ENCODE data around the gene MYT1. TPM values are rescaled to one million over a fixed set of nuclear protein-coding genes. Genes with fewer than 3 reads are reported as not detected.

Gene MYT1
- total and polyA plus RNA-seq, 3 donors from 2014 or later: 1.7 to 22.2 (median 2.9) TPM

- Histone ChIP-seq H3K9me3 (no peaks in the 10 kb centered on the region), H3K4me3 (no peak overlapping the region), H3K27me3 (no peaks in the 10 kb centered on the region), H3K27ac (no peak overlapping the region), H3K4me1 (no peaks in the 10 kb centered on the region), H3K36me3 (ENCODE audit: low read depth, missing control alignments) (no peaks in the 10 kb centered on the region)
- WGBS, 2 donors: 86 to 91% methylated on average over 10 of the region's 10 CpGs
- intact Hi-C loops (cut with DNase I; ENCODE audit: low total_unique reads): no loop called here
- TF ChIP-seq POLR2A (IDR thresholded peaks at IDR 0.05): no peak
- TF ChIP-seq, protein P1, sequence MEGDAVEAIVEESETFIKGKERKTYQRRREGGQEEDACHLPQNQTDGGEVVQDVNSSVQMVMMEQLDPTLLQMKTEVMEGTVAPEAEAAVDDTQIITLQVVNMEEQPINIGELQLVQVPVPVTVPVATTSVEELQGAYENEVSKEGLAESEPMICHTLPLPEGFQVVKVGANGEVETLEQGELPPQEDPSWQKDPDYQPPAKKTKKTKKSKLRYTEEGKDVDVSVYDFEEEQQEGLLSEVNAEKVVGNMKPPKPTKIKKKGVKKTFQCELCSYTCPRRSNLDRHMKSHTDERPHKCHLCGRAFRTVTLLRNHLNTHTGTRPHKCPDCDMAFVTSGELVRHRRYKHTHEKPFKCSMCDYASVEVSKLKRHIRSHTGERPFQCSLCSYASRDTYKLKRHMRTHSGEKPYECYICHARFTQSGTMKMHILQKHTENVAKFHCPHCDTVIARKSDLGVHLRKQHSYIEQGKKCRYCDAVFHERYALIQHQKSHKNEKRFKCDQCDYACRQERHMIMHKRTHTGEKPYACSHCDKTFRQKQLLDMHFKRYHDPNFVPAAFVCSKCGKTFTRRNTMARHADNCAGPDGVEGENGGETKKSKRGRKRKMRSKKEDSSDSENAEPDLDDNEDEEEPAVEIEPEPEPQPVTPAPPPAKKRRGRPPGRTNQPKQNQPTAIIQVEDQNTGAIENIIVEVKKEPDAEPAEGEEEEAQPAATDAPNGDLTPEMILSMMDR (IDR thresholded peaks at IDR 0.05): no peak
- DNase-seq: no peak
Observed at GRCh38 chr20:64277571-64278316, 113.5 kb downstream of the MYT1 start.

DNA sequence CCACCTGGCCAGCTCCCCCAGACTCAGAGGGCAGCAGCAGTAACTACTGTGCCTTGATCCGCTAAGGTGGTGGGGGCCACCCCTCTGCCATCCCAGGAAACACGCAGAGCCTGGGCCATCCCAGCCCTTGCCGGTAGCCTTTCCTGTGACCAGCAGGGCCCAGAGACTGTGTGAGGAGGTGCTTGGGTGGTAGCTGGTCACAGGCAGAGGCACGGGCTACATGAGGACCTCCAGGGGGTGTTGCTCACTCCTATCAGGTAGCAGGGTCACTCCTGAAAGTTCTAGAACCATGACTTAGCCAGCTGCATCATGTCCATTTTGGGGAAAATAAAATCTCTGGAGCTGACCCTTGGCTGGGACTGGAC lies 114.0 kb downstream of the MYT1 start:
- Histone ChIP-seq H3K4me3 (no peak overlapping the region), H3K27ac (no peak overlapping the region), H3K4me1 (no peaks in the 10 kb centered on the region), H3K27me3 (no peaks in the 10 kb centered on the region), H3K36me3 (ENCODE audit: low read depth, missing control alignments) (no peaks in the 10 kb centered on the region), H3K9me3 (no peaks in the 10 kb centered on the region)
- no peak for DNase-seq
- TF ChIP-seq POLR2A (IDR thresholded peaks at IDR 0.05): no peak
- TF ChIP-seq, protein P1 (IDR thresholded peaks at IDR 0.05): no peak
- WGBS, 2 donors: 84 to 88% methylated on average over 3 to 4 of the region's 4 CpGs
- intact Hi-C loops (cut with DNase I; ENCODE audit: low total_unique reads): no loop called here

GRCh38 chr20:64279826-64280459 lies 115.7 kb downstream of the MYT1 start:
- H3K9me3 ChIP-seq: no peaks in the 10 kb centered on the region
- TF ChIP-seq, protein P1 (IDR thresholded peaks at IDR 0.05): no peak
- no peak for TF ChIP-seq POLR2A (IDR thresholded peaks at IDR 0.05)
- WGBS, 2 donors: 83 to 89% methylated on average over 6 to 7 of the region's 7 CpGs
- intact Hi-C loops (cut with DNase I; ENCODE audit: low total_unique reads): no loop called here
- H3K4me1 ChIP-seq: no peaks in the 10 kb centered on the region
- DNase-seq: no peak
- no peak overlapping the region for H3K27ac ChIP-seq
- H3K36me3 ChIP-seq (ENCODE audit: low read depth, missing control alignments): no peaks in the 10 kb centered on the region
- H3K4me3 ChIP-seq: no peak overlapping the region
- no peaks in the 10 kb centered on the region for H3K27me3 ChIP-seq

DNA sequence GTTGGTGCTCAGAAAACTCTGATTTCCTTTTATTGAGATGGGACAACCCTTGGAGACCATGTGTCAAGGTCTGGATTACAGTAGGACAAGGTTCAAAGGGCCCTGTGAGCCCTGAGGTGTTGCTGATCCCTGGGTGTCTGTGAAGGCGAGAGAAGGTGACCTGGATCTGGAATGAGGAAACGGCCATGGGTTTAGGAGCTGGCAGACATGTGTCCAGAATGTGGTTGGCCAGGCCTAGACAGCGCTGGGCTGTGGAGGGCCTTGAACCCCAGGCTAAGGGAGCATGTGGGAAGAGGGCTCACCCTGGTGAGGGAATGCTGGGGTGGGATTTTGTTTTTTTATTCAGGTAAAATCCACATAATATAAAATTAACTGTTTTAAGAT lies 116.2 kb downstream of the MYT1 start:
- Histone ChIP-seq H3K4me3 (no peak overlapping the region), H3K9me3 (no peaks in the 10 kb centered on the region), H3K27ac (no peak overlapping the region), H3K4me1 (no peaks in the 10 kb centered on the region), H3K27me3 (no peaks in the 10 kb centered on the region), H3K36me3 (ENCODE audit: low read depth, missing control alignments) (no peaks in the 10 kb centered on the region)
- WGBS, 2 donors: 86% methylated on average over 3 of the region's 3 CpGs
- no peak for DNase-seq
- intact Hi-C loops (cut with DNase I; ENCODE audit: low total_unique reads): no loop called here
- no peak for TF ChIP-seq POLR2A (IDR thresholded peaks at IDR 0.05)
- TF ChIP-seq, protein P1 (IDR thresholded peaks at IDR 0.05): no peak
